22Rv1 (cell line): ENCODE data around the gene BCL11A.

Experiments used
- ZFX ChIP-seq: fragments of 450-650 bp; IDR thresholded peaks from 2 replicates; pipeline ENCODE4 v1.6.1; 2017; ENCODE audit warnings: antibody characterized with exemption, borderline replicate concordance
- TF ChIP-seq, protein P1 (sequence below): fragments of 450-650 bp; IDR thresholded peaks from 2 replicates; pipeline ENCODE4 v1.5.1; 2017; ENCODE audit warnings: mild to moderate bottlenecking

- TF ChIP-seq, protein P1, sequence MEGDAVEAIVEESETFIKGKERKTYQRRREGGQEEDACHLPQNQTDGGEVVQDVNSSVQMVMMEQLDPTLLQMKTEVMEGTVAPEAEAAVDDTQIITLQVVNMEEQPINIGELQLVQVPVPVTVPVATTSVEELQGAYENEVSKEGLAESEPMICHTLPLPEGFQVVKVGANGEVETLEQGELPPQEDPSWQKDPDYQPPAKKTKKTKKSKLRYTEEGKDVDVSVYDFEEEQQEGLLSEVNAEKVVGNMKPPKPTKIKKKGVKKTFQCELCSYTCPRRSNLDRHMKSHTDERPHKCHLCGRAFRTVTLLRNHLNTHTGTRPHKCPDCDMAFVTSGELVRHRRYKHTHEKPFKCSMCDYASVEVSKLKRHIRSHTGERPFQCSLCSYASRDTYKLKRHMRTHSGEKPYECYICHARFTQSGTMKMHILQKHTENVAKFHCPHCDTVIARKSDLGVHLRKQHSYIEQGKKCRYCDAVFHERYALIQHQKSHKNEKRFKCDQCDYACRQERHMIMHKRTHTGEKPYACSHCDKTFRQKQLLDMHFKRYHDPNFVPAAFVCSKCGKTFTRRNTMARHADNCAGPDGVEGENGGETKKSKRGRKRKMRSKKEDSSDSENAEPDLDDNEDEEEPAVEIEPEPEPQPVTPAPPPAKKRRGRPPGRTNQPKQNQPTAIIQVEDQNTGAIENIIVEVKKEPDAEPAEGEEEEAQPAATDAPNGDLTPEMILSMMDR, result peak; percentile 27; the same call in 1 of the 2 replicates
- no peak for TF ChIP-seq ZFX
Observed at GRCh38 chr2:60439219-60439974, 114.1 kb downstream of the BCL11A start.
